K562 (cell line): ENCODE results near the gene HEY2. TPM values are rescaled to one million over a fixed set of nuclear protein-coding genes. Genes with fewer than 3 reads are reported as not detected.

Experiments
- ATAC-seq: fragments of 200-7000 bp; cut with Tn5 transposase; 3 replicates; pipeline ENCODE4 v1.9.1; 2020; ENCODE audit warnings: moderate library complexity
- BruUV-seq: library from RNA; stranded (reverse); fragments of 400-500 nt; replicated peaks from 2 replicates; lab custom pipeline; 2021; lab: Mats Ljungman, UMichigan
- CTCF ChIA-PET: fragments of 300-600 bp; formaldehyde crosslinking; extraction: SDS; loops from one replicate; lab custom pipeline; 2021; ENCODE audit warnings: low intra/inter-chr PET ratio; lab: Yijun Ruan, JAX
- POLR2A ChIA-PET: fragments of 300-600, 350-650 bp; sonication (Branson Sonifier 250); formaldehyde crosslinking; extraction: SDS; loops from one replicate; lab custom pipeline; 2021; ENCODE audit warnings: antibody characterized with exemption, inconsistent platforms; lab: Yijun Ruan, JAX
- DNase-seq, 4 experiments: peaks; one replicate each; pipeline versions ENCODE4 v3.0.0 to v3.0.0-alpha.2; 2011 to 2018; ENCODE audit warnings: low spot score in 3 of 4, mixed read lengths in 3 of 4; ENCODE audit errors: extremely low read depth in 1 of 4
- FAIRE-seq: peaks from 2 replicates; lab custom pipeline; 2011; peaks lifted over from hg19 to GRCh38; lab: Jason Lieb, UNC
- H2AFZ ChIP-seq: 2 replicates; pipeline ENCODE4 v1.6.0; 2011; ENCODE audit warnings: low read depth, low read length, control low read depth, inconsistent platforms
- H3K27ac ChIP-seq: fragments of 200-600 bp; 3 replicates; pipeline ENCODE4 v1.8.0; 2011; ENCODE audit warnings: low read depth, mild to moderate bottlenecking, control low read depth, inconsistent platforms, low read length, moderate library complexity, mixed read lengths; ENCODE audit errors: extremely low read depth
- H3K27me3 ChIP-seq, 2 experiments: fragments of 300-600 bp in 1 of 2; 2 replicates in 1 of 2; 3 replicates in 1 of 2; pipeline versions ENCODE4 v1.6.0 to v1.8.0; 2011; ENCODE audit warnings: inconsistent platforms in 2 of 2, low read length in 2 of 2, mild to moderate bottlenecking in 1 of 2, mixed read lengths in 1 of 2, moderate library complexity in 1 of 2; ENCODE audit not compliant: control insufficient read depth in 2 of 2, insufficient read depth in 2 of 2
- H3K36me3 ChIP-seq: fragments of 300-600 bp; 3 replicates; pipeline ENCODE4 v1.8.0; 2011; ENCODE audit warnings: mild to moderate bottlenecking, low read length, inconsistent platforms; ENCODE audit not compliant: control insufficient read depth, insufficient read depth
- H3K4me1 ChIP-seq, 2 experiments: fragments of 200-600 bp in 1 of 2; replicated peaks in 1 of 2; 2 replicates in 1 of 2; 3 replicates in 1 of 2; pipeline versions ENCODE4 v1.5.1 to v1.8.0; 2011; ENCODE audit warnings: inconsistent platforms in 2 of 2, low read length in 2 of 2, mild to moderate bottlenecking in 1 of 2, mixed read lengths in 1 of 2, moderate library complexity in 1 of 2; ENCODE audit not compliant: control insufficient read depth in 2 of 2, insufficient read depth in 2 of 2
- H3K4me2 ChIP-seq: 2 replicates; pipeline ENCODE4 v1.6.1; 2011; ENCODE audit warnings: low read length, control low read depth, inconsistent platforms, mixed read lengths; ENCODE audit not compliant: insufficient read depth
- H3K4me3 ChIP-seq: fragments of 200-600 bp; sonication (generic), shearing (Covaris generic); 2 replicates; pipeline ENCODE4 v1.5.1; 2016; ENCODE audit warnings: control low read depth, inconsistent platforms
- H3K79me2 ChIP-seq: fragments of 200-600 bp; 3 replicates; pipeline ENCODE4 v1.8.0; 2011; ENCODE audit warnings: low read length, inconsistent platforms; ENCODE audit not compliant: control insufficient read depth, insufficient read depth
- H3K9ac ChIP-seq, 2 experiments: 2 replicates each; pipeline versions ENCODE4 v1.6.0 to v1.6.1; 2011; ENCODE audit warnings: low read depth in 2 of 2, low read length in 2 of 2, control low read depth in 1 of 2, inconsistent platforms in 1 of 2, mild to moderate bottlenecking in 1 of 2, mixed read lengths in 1 of 2; ENCODE audit not compliant: insufficient read depth in 1 of 2
- H3K9me1 ChIP-seq: one replicate; pipeline ENCODE4 v1.6.0; 2011; ENCODE audit warnings: inconsistent platforms, mild to moderate bottlenecking, low read length, moderate library complexity; ENCODE audit not compliant: control insufficient read depth, insufficient read depth
- H3K9me3 ChIP-seq: replicated peaks from 2 replicates; pipeline ENCODE4 v1.5.1; 2011; ENCODE audit warnings: low read depth, low read length, inconsistent platforms; ENCODE audit not compliant: control insufficient read depth, insufficient read depth
- H4K20me1 ChIP-seq: replicated peaks from 2 replicates; pipeline ENCODE4 v1.6.1; 2011; ENCODE audit warnings: low read length, inconsistent platforms, mixed read lengths; ENCODE audit not compliant: control insufficient read depth, insufficient read depth
- ATF6 ChIP-seq: sonication (generic); formaldehyde crosslinking; IDR thresholded peaks from 2 replicates; pipeline ENCODE4 v1.4.0; 2020; ENCODE audit warnings: mild to moderate bottlenecking, missing genetic modification reagents
- EGR1 ChIP-seq: fragments of 450-650 bp; conservative IDR thresholded peaks from 2 replicates; pipeline ENCODE4 v1.6.1; 2017; ENCODE audit warnings: mild to moderate bottlenecking
- GABPB2 ChIP-seq: fragments of 250-450 bp; sonication (Bioruptor Pico); conservative IDR thresholded peaks from 2 replicates; pipeline ENCODE4 v1.5.1; 2021; ENCODE audit warnings: mild to moderate bottlenecking
- HES1 ChIP-seq: fragments of 450-650 bp; IDR thresholded peaks from 2 replicates; pipeline ENCODE4 v1.6.1; 2016; ENCODE audit warnings: low read depth, mild to moderate bottlenecking, moderate library complexity
- HMGN3 ChIP-seq: IDR thresholded peaks from 2 replicates; pipeline ENCODE4 v1.6.1; 2011; ENCODE audit warnings: borderline replicate concordance, low read depth, mild to moderate bottlenecking, mixed read lengths, low read length; ENCODE audit not compliant: insufficient read length; ENCODE audit errors: extremely low read depth
- HNRNPK ChIP-seq: fragments of 200-400 bp; formaldehyde crosslinking; IDR thresholded peaks from one replicate; pipeline ENCODE4 v1.6.1; 2018; ENCODE audit warnings: mild to moderate bottlenecking, low read depth, low read length; ENCODE audit not compliant: poor library complexity, severe bottlenecking
- MEIS2 ChIP-seq: fragments of 450-650 bp; IDR thresholded peaks from 2 replicates; pipeline ENCODE4 v1.6.1; 2014; ENCODE audit warnings: mild to moderate bottlenecking; ENCODE audit not compliant: partially characterized antibody
- NCOR1 ChIP-seq: fragments of 450-650 bp; IDR thresholded peaks from 2 replicates; pipeline ENCODE4 v1.6.1; 2016; ENCODE audit warnings: mild to moderate bottlenecking, moderate library complexity
- NFIC ChIP-seq: fragments of 450-650 bp; IDR thresholded peaks from 2 replicates; pipeline ENCODE4 v1.6.1; 2017; ENCODE audit warnings: mild to moderate bottlenecking, inconsistent platforms
- PURB ChIP-seq: sonication (generic); formaldehyde crosslinking; IDR thresholded peaks from 2 replicates; pipeline ENCODE4 v1.9.0; 2021; ENCODE audit warnings: low read depth, mild to moderate bottlenecking, missing genetic modification reagents
- U2AF2 ChIP-seq: fragments of 200-400 bp; formaldehyde crosslinking; optimal IDR thresholded peaks from 2 replicates; pipeline ENCODE3; 2017; ENCODE audit warnings: low read depth, mild to moderate bottlenecking, low read length
- WGBS: fragments of 100-300 bp; shearing (Covaris generic); methylation state at CpG from one replicate; pipeline ENCODE4 v1.1.6; 2016; ENCODE audit warnings: low coverage, mixed read lengths; ENCODE audit not compliant: insufficient coverage; ENCODE audit errors: missing lambda C conversion rate; 5-methylcytosine and 5-hydroxymethylcytosine counted together
- in situ Hi-C: fragments of 300-500 bp; cut with MboI; formaldehyde crosslinking; loops from 4 replicates; pipeline ENCODE4 v1.15.0; 2018; ENCODE audit warnings: inconsistent platforms, mixed read lengths
- intact Hi-C: fragments of 100-400 bp; cut with micrococcal nuclease; formaldehyde crosslinking; loops from 2 replicates; pipeline ENCODE4 v1.14.2; 2022
- polyA plus RNA-seq, 8 experiments: library from polyadenylated mRNA; depleted of rRNA in 4 of 8; stranded (reverse) in 5 of 8; unstranded in 3 of 8; fragments of >200 nt; fragmentation: Nextera tagmentation in 2 of 8; fragmentation: Illumina TruSeq in 1 of 8; extraction: Ambion mirVana in 2 of 8; extraction: Trizol in 1 of 8; gene quantifications; 2 replicates each; pipeline versions ENCODE4 v1.2.1 to v1.2.3, GENCODE V29; 2011 to 2014; ENCODE audit warnings: inconsistent platforms in 1 of 8, missing spikeins in 1 of 8
- total RNA-seq, 7 experiments: library from RNA; depleted of rRNA in 6 of 7; stranded (reverse); fragments of >200 nt in 6 of 7; fragmentation: Illumina TruSeq in 2 of 7; extraction: Trizol in 2 of 7; gene quantifications; 2 replicates each; pipeline versions ENCODE4 v1.2.1 to v1.2.3, GENCODE V29; 2011 to 2021; ENCODE audit warnings: low replicate concordance in 1 of 7
- TF ChIP-seq, protein P1 (sequence below): fragments of 450-650 bp; IDR thresholded peaks from one replicate; pipeline ENCODE4 v1.6.1; 2018; ENCODE audit warnings: mild to moderate bottlenecking, moderate library complexity; ENCODE audit not compliant: partially characterized antibody
- TF ChIP-seq, protein P2 (sequence below): fragments of 250-450 bp; sonication (Bioruptor Pico); IDR thresholded peaks from 2 replicates; pipeline ENCODE4 v1.5.0; 2021; ENCODE audit warnings: mild to moderate bottlenecking, moderate library complexity

Gene HEY2
- total and polyA plus RNA-seq, 9 of the 15 experiments (the other 6 are each of a cell fraction or from before 2014, with no cell fraction given), result 0.03 to 0.07 (median 0.06) TPM; not detected in 5

DNA sequence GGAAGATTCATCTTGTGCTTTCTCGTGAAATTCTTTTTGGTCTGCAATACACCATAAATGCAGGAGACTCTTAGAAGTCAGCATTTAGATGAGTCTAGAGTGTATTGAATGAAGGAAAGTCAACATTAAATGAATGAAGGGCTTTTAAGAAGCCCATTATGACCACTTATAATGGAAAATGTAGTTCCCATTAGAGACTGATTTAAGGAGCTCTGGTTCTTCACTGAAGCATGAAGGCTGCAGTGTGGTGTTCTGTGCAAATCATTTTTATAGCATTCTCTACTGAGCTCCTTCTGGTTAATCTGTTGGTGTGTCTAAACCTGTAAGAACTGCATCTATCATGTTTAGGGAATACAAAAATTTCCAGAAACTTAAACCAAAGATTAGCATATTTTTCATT, 61.0 kb downstream of the HEY2 start:
- H3K4me2 ChIP-seq, result no peak overlapping the region
- H3K9me3 ChIP-seq, result no peaks in the 10 kb centered on the region
- no peak for ATAC-seq
- peaks cover 14 to 31% of the 10 kb centered on the region in 2 experiments; a peak in 4 of 5 replicates for H3K4me1 ChIP-seq
- H2AFZ ChIP-seq, result no peak overlapping the region
- H3K36me3 ChIP-seq, result peaks cover 2% of the 10 kb centered on the region; the same call in 1 of the 3 replicates
- H3K9me1 ChIP-seq, result peaks cover 8% of the 10 kb centered on the region
- ChIA-PET POLR2A (interaction anchor here (0.9 to 2.0 kb wide), 5 partner anchors 9 to 29 kb away, joined by 3 to 8 read pairs (median 4); partner anchors contain the start of gene NCOA7), CTCF (no interaction called here)
- WGBS, result 63% methylated on average over 1 of the region's 1 CpG
- no peak overlapping the region for H3K27ac ChIP-seq
- in situ Hi-C loops, result no loop called here
- no TSS peak for BruUV-seq
- DNase-seq, result no peak
- H3K4me3 ChIP-seq, result no peak overlapping the region
- no peak overlapping the region for H3K9ac ChIP-seq
- peaks cover 16% of the 10 kb centered on the region; the same call in 2 of the 3 replicates for H3K79me2 ChIP-seq
- no peaks in the 10 kb centered on the region for H4K20me1 ChIP-seq
- no peak for FAIRE-seq
- intact Hi-C loops, result no loop called here
- H3K27me3 ChIP-seq, result no peaks in the 10 kb centered on the region
- TF ChIP-seq, protein P1, sequence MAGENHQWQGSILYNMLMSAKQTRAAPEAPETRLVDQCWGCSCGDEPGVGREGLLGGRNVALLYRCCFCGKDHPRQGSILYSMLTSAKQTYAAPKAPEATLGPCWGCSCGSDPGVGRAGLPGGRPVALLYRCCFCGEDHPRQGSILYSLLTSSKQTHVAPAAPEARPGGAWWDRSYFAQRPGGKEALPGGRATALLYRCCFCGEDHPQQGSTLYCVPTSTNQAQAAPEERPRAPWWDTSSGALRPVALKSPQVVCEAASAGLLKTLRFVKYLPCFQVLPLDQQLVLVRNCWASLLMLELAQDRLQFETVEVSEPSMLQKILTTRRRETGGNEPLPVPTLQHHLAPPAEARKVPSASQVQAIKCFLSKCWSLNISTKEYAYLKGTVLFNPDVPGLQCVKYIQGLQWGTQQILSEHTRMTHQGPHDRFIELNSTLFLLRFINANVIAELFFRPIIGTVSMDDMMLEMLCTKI, result no peak
- TF ChIP-seq HNRNPK, result no peak
- TF ChIP-seq, protein P2, sequence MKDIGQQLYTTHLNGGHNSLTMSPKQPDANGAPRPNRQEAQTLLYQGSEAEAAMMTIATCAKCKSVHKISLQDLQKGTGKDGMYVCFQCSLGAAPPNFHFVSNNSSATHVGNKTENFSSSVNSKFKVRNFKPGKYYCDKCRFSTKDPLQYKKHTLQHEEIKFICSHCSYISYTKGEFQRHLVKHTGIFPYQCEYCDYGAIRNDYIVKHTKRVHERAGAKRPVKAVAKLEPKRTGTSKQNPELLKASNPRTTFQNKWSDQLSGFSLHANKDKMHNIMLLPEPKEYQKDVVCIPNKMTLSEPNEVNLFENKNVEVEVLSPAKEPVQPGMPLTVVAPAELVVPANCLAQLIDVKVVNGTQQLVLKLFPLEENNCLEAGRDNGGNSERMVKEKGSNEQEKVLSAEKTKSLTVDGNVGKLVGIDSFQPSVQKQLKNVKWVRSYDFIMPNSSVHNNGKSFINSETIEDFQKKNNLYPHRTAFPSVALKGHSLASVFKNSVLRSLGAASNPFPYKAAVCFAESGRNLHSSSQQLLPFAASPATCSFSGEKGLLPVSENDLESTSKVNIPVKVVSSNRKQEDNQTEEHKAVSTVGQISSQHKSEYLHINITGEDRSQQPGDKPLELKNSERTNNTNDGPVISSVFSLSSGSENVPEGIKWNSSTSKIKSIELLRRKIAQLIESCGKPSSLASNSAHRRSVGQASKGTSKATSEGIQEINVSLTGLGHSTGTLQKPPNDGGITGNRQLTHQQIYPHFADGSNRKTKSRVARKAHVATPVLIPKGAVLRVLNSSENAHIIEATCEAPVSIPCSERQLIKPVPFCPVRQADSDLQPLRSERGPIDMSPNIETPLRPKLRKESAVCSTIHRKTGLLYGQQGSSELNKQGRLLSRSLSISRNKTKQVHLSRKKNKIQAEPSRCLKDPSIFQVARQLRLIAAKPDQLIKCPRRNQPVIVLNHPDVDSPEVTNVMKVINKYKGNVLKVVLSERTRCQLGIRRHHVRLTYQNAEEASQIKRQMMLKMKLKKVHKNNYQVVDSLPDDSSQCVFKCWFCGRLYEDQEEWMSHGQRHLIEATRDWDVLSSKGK, result no peak
- no peak for TF ChIP-seq PURB (CRISPR knock-in tag)
- no peak for TF ChIP-seq U2AF2
- TF ChIP-seq ATF6 (CRISPR knock-in tag), result no peak
- TF ChIP-seq NFIC, result no peak
- TF ChIP-seq HES1, result no peak
- TF ChIP-seq MEIS2, result no peak
- TF ChIP-seq NCOR1, result no peak
- no peak for TF ChIP-seq EGR1
- TF ChIP-seq GABPB2 (CRISPR knock-in tag), result no peak
- no peak for TF ChIP-seq HMGN3
